Hepatic stellate cell (primary cell): ENCODE results near the gene NRXN3.
A peak's percentile ranks its signal among the peaks of the same experiment; 100 is the strongest.

Source experiments
- DNase-seq: peaks from one replicate; pipeline ENCODE4 v3.0.0; 2011; ENCODE audit warnings: low spot score

NRXN3 gene

GRCh38 chr14:79896009-79896408 is 1725.8 kb downstream of the NRXN3 start:
- peak; percentile 16 for DNase-seq

GRCh38 chr14:79899610-79900009 is 1729.4 kb downstream of the NRXN3 start:
- DNase-seq = no peak

GRCh38 chr14:79904497-79904896 is 1734.3 kb downstream of the NRXN3 start:
- no peak for DNase-seq

- DNase-seq = no peak
Measured at GRCh38 chr14:79906994-79907393, 1736.8 kb downstream of the NRXN3 start.

GRCh38 chr14:79910086-79910485 is 1739.9 kb downstream of the NRXN3 start:
- no peak for DNase-seq

GRCh38 chr14:79911744-79912143 is 1741.6 kb downstream of the NRXN3 start:
- no peak for DNase-seq

- DNase-seq = no peak
Measured at GRCh38 chr14:79914595-79914994, 1744.4 kb downstream of the NRXN3 start.

- DNase-seq = no peak
Measured at GRCh38 chr14:79915406-79915805, 1745.2 kb downstream of the NRXN3 start.

GRCh38 chr14:79916281-79916680 is 1746.1 kb downstream of the NRXN3 start:
- no peak for DNase-seq

- no peak for DNase-seq
Measured at GRCh38 chr14:79916892-79917291, 1746.7 kb downstream of the NRXN3 start.
